Chondrocyte (in vitro differentiated cells): Measurements from ENCODE around the gene SLC11A1. TPM values are rescaled to one million over a fixed set of nuclear protein-coding genes. Genes with fewer than 3 reads are reported as not detected.
A peak's percentile ranks its signal among the peaks of the same experiment; 100 is the strongest.

Experiments
- DNase-seq: peaks from one replicate; pipeline ENCODE4 v3.0.0; 2021; ENCODE audit warnings: mixed read lengths, low spot score
- H3K27ac Mint-ChIP-seq: one replicate; pipeline ENCODE4 v1.8.0; 2021; ENCODE audit warnings: mild to moderate bottlenecking, moderate library complexity, mixed read lengths; ENCODE audit not compliant: unreplicated experiment
- H3K27me3 Mint-ChIP-seq: 2 replicates; pipeline ENCODE4 v1.8.0; 2021; ENCODE audit warnings: low read depth, mixed read lengths
- H3K36me3 Mint-ChIP-seq: 2 replicates; pipeline ENCODE4 v1.8.0; 2021; ENCODE audit warnings: low read depth, mixed read lengths
- H3K4me1 Mint-ChIP-seq: 2 replicates; pipeline ENCODE4 v1.8.0; 2021; ENCODE audit warnings: low read depth, mild to moderate bottlenecking, mixed read lengths
- H3K4me3 Mint-ChIP-seq: one replicate; pipeline ENCODE4 v1.8.0; 2021; ENCODE audit warnings: mild to moderate bottlenecking, moderate library complexity, mixed read lengths; ENCODE audit not compliant: unreplicated experiment
- H3K9me3 Mint-ChIP-seq: 2 replicates; pipeline ENCODE4 v1.8.0; 2021; ENCODE audit warnings: low read depth, mixed read lengths
- total RNA-seq: library from RNA; stranded (reverse); gene quantifications from 3 replicates; pipeline ENCODE4 v1.2.1, GENCODE V29; 2021
- TF ChIP-seq, protein P1 (sequence below): fragments of 200-600 bp; sonication (generic); IDR thresholded peaks from 2 replicates; pipeline ENCODE4 v1.5.0; 2021; ENCODE audit warnings: antibody characterized with exemption, mild to moderate bottlenecking, moderate library complexity

Gene SLC11A1
- total RNA-seq, 1 donor from 2014 or later: 0.10 TPM

DNA sequence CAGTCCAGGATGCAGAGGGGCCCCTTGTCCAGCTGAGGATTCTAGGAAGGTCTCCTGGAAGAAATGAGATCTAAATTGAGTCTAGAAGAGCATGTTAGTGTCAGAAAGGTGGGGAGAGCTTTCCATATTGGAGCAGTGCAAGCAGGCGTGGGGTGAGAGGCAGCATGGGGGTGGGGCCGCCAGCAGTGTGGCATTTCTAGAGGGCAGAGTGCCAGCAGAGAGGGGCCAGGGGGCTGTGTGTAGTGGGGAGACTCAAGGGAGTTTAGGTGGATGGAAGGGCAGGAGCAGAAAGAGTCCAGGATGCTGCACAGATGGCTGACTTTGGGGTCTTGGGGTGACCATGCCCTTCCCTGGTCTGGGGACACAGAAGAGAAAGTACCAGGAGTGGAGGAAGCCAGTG lies 39.0 kb downstream of the SLC11A1 start:
- TF ChIP-seq, protein P1, sequence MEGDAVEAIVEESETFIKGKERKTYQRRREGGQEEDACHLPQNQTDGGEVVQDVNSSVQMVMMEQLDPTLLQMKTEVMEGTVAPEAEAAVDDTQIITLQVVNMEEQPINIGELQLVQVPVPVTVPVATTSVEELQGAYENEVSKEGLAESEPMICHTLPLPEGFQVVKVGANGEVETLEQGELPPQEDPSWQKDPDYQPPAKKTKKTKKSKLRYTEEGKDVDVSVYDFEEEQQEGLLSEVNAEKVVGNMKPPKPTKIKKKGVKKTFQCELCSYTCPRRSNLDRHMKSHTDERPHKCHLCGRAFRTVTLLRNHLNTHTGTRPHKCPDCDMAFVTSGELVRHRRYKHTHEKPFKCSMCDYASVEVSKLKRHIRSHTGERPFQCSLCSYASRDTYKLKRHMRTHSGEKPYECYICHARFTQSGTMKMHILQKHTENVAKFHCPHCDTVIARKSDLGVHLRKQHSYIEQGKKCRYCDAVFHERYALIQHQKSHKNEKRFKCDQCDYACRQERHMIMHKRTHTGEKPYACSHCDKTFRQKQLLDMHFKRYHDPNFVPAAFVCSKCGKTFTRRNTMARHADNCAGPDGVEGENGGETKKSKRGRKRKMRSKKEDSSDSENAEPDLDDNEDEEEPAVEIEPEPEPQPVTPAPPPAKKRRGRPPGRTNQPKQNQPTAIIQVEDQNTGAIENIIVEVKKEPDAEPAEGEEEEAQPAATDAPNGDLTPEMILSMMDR: no peak
- Mint-ChIP-seq H3K27me3 (no peaks in the 10 kb centered on the region), H3K9me3 (no peaks in the 10 kb centered on the region), H3K36me3 (no peaks in the 10 kb centered on the region), H3K27ac (no peak overlapping the region), H3K4me1 (no peaks in the 10 kb centered on the region), H3K4me3 (no peak overlapping the region)
- no peak for DNase-seq

DNA sequence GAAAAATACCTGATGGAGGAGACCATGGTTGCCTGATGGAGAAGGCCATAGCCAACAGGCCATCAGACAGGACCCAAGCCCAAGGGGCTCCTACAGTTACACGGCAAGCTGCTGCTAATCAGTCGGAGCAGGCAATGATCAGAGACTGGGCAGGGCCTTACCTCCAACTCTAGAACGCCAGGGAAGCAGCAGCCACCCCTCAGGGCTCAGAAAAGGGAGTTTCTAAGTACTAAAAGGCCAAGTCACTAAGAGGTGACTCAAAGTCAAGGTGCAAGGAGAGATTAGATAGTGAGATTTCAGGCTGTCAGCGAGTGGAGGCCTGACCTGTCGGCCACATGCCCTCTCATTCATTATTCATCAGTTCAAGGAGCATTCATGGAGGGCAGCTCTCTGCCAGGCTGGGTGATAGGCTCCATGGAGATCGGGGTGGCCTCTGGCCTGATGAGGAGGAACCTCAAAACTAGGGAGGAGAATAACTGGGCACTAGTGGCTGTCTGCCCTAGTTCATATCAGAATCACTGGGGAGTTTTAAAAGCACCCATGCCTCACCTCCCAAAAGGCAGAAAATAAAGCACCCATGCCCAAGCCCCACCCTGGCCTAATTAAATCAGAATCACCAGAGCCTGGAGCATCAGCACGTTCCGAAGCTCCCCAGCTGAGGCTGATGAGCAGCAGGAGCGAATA lies 40.5 kb downstream of the SLC11A1 start:
- Mint-ChIP-seq H3K36me3 (no peaks in the 10 kb centered on the region), H3K4me1 (no peaks in the 10 kb centered on the region), H3K27ac (no peak overlapping the region), H3K27me3 (no peaks in the 10 kb centered on the region), H3K9me3 (no peaks in the 10 kb centered on the region), H3K4me3 (no peak overlapping the region)
- TF ChIP-seq, protein P1: no peak
- no peak for DNase-seq

DNA sequence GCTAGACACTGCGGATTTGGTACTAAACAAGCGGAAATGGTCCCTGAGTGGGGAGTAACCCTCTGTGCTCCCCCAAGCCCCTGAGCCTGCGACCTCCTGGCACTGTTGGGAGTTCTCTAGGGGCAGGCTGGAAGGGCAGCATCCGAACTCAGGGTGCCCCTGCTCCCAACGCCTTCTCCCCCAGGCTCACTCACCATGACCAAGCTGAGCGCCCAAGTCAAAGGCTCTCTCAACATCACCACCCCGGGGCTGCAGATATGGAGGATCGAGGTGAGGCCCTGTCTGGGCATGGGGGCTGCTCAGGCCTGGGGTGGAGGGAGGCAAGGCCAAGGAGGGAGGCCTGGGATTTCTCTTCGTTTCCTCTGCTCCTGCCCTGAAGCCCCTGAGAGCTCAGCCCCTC lies 41.5 kb downstream of the SLC11A1 start:
- TF ChIP-seq, protein P1: no peak
- H3K9me3 Mint-ChIP-seq: no peaks in the 10 kb centered on the region
- DNase-seq: no peak
- H3K27ac Mint-ChIP-seq: no peak overlapping the region
- no peaks in the 10 kb centered on the region for H3K36me3 Mint-ChIP-seq
- H3K4me3 Mint-ChIP-seq: no peak overlapping the region
- no peaks in the 10 kb centered on the region for H3K27me3 Mint-ChIP-seq
- no peaks in the 10 kb centered on the region for H3K4me1 Mint-ChIP-seq

DNA sequence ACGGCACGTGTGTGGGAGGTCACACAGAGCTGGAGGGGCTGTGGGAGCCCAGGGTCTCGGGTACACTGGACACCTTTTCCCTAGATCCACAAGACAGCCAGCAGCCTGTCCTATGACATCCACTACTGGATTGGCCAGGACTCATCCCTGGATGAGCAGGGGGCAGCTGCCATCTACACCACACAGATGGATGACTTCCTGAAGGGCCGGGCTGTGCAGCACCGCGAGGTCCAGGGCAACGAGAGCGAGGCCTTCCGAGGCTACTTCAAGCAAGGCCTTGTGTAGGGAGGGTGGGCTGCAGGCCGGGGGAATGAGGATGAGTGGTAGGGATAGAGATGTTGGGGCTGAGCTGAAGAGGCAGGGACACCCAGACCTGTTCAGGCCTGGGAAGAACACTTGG lies 43.5 kb downstream of the SLC11A1 start:
- DNase-seq: no peak
- Mint-ChIP-seq H3K36me3 (no peaks in the 10 kb centered on the region), H3K27ac (no peak overlapping the region), H3K9me3 (no peaks in the 10 kb centered on the region), H3K27me3 (no peaks in the 10 kb centered on the region), H3K4me1 (no peaks in the 10 kb centered on the region), H3K4me3 (no peak overlapping the region)
- TF ChIP-seq, protein P1: no peak

DNA sequence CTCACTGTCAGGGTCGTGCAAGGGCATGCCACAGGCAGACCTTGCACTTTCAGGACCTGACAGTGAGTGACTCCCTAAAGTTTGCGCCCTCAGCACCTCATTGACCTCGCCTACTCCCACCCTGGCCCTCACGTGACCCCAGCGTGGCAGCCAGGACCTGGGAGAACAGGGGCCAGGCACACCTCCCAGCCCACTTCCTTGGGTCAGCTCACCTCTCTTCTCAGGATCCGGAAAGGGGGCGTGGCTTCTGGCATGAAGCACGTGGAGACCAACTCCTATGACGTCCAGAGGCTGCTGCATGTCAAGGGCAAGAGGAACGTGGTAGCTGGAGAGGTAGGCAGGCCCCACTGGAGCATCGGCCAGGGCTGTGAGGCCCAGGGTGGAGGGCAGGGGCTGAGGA lies 45.7 kb downstream of the SLC11A1 start:
- no peak overlapping the region for H3K27ac Mint-ChIP-seq
- H3K4me1 Mint-ChIP-seq: no peaks in the 10 kb centered on the region
- no peaks in the 10 kb centered on the region for H3K9me3 Mint-ChIP-seq
- TF ChIP-seq, protein P1: no peak
- no peaks in the 10 kb centered on the region for H3K36me3 Mint-ChIP-seq
- peak; percentile 81 for DNase-seq
- no peak overlapping the region for H3K4me3 Mint-ChIP-seq
- peaks cover 4% of the 10 kb centered on the region for H3K27me3 Mint-ChIP-seq
